IMR-90 (cell line): Measurements from ENCODE around the gene IL5RA.

Source experiments
- BHLHE40 ChIP-seq: fragments of 150-350 bp; IDR thresholded peaks from 2 replicates; pipeline ENCODE4 v1.6.1; 2016; ENCODE audit warnings: mild to moderate bottlenecking, low read depth, low read length
- CHD1 ChIP-seq: IDR thresholded peaks from 2 replicates; pipeline ENCODE4 v1.6.1; 2012; ENCODE audit warnings: low read depth, low read length, improper control_type of control experiment
- ELK1 ChIP-seq: fragments of 150-350 bp; IDR thresholded peaks from 2 replicates; pipeline ENCODE4 v1.6.1; 2016; ENCODE audit warnings: low read depth, mild to moderate bottlenecking, low read length, moderate library complexity, borderline replicate concordance
- FOS ChIP-seq: fragments of 150-350 bp; IDR thresholded peaks from 2 replicates; pipeline ENCODE4 v1.6.1; 2016; ENCODE audit warnings: low read depth, low read length
- MAFK ChIP-seq: IDR thresholded peaks from 2 replicates; pipeline ENCODE4 v1.6.1; 2012; ENCODE audit warnings: low read depth, low read length, improper control_type of control experiment
- MAZ ChIP-seq: IDR thresholded peaks from 2 replicates; pipeline ENCODE4 v1.6.1; 2012; ENCODE audit warnings: low read depth, mild to moderate bottlenecking, low read length, improper control_type of control experiment, moderate library complexity, borderline replicate concordance
- MXI1 ChIP-seq: IDR thresholded peaks from 2 replicates; pipeline ENCODE4 v1.6.1; 2012; ENCODE audit warnings: low read depth, mild to moderate bottlenecking, low read length, moderate library complexity, borderline replicate concordance
- NFE2L2 ChIP-seq: fragments of 150-350 bp; IDR thresholded peaks from 2 replicates; pipeline ENCODE4 v1.6.1; 2016; ENCODE audit warnings: low read depth, mild to moderate bottlenecking, low read length
- POLR2A ChIP-seq: IDR thresholded peaks from 2 replicates; pipeline ENCODE4 v1.6.1; 2012; ENCODE audit warnings: mild to moderate bottlenecking, low read depth, low read length
- RCOR1 ChIP-seq: IDR thresholded peaks from 2 replicates; pipeline ENCODE4 v1.6.1; 2012; ENCODE audit warnings: mild to moderate bottlenecking, low read length, improper control_type of control experiment; ENCODE audit not compliant: insufficient replicate concordance
- RFX5 ChIP-seq: IDR thresholded peaks from 2 replicates; pipeline ENCODE4 v1.8.0; 2012; ENCODE audit warnings: low read depth, mild to moderate bottlenecking, low read length, moderate library complexity
- SMC3 ChIP-seq: fragments of 150-350 bp; IDR thresholded peaks from 2 replicates; pipeline ENCODE4 v1.6.1; 2016; ENCODE audit warnings: low read depth, mild to moderate bottlenecking, antibody characterized with exemption, low read length, moderate library complexity
- USF2 ChIP-seq: fragments of 150-350 bp; IDR thresholded peaks from 2 replicates; pipeline ENCODE4 v1.6.1; 2017; ENCODE audit warnings: mild to moderate bottlenecking, antibody characterized with exemption, low read length, low read depth
- TF ChIP-seq, protein P1 (sequence below): conservative IDR thresholded peaks from 2 replicates; pipeline ENCODE4 v1.5.1; 2012; ENCODE audit warnings: mild to moderate bottlenecking, low read depth, low read length, improper control_type of control experiment

DNA sequence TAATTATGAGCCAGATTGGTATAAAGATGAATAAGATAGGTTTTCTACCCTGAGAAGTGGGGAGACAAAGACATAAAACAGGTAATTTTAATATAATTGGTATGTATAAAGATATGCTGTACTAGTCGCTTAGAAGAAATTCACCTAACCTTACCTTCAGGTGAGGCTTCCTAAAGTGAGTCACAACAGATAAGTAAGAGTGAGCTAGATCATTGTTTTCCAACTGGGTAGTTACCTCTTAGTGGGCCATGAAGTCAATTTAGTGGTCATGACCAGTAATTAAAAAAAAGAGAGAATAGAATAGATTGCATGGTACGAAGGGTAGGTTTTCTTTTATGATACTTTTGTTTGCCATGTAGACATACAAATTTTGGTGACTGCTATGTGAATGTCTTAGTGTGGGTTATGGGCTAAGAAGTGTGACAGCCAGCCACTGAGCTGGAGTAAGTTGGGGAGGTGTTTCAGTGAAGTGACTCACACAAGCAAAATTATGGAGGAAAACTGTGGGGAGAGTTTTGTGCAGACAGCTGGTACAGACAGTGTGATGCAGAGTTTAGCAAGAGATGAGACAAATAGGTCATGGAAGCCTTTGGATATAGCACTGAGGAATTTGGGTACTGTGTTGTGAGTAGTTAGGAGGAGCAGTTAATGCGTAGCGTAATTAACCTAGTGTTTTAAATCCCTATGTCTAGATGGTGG, 24.7 kb upstream of the IL5RA start:
- TF ChIP-seq POLR2A: no peak
- TF ChIP-seq MAZ: no peak
- TF ChIP-seq FOS: no peak
- TF ChIP-seq, protein P1, sequence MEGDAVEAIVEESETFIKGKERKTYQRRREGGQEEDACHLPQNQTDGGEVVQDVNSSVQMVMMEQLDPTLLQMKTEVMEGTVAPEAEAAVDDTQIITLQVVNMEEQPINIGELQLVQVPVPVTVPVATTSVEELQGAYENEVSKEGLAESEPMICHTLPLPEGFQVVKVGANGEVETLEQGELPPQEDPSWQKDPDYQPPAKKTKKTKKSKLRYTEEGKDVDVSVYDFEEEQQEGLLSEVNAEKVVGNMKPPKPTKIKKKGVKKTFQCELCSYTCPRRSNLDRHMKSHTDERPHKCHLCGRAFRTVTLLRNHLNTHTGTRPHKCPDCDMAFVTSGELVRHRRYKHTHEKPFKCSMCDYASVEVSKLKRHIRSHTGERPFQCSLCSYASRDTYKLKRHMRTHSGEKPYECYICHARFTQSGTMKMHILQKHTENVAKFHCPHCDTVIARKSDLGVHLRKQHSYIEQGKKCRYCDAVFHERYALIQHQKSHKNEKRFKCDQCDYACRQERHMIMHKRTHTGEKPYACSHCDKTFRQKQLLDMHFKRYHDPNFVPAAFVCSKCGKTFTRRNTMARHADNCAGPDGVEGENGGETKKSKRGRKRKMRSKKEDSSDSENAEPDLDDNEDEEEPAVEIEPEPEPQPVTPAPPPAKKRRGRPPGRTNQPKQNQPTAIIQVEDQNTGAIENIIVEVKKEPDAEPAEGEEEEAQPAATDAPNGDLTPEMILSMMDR: no peak
- no peak for TF ChIP-seq MXI1
- no peak for TF ChIP-seq SMC3
- TF ChIP-seq USF2: no peak
- no peak for TF ChIP-seq BHLHE40
- TF ChIP-seq RFX5: no peak
- TF ChIP-seq NFE2L2: no peak
- no peak for TF ChIP-seq CHD1
- no peak for TF ChIP-seq ELK1
- TF ChIP-seq MAFK: no peak
- no peak for TF ChIP-seq RCOR1
